Measurements from ENCODE around the gene ASTN1.

- no peak for TF ChIP-seq L3MBTL2 (conservative IDR thresholded peaks at IDR 0.05)
- TF ChIP-seq BHLHE40 (IDR thresholded peaks at IDR 0.05; ENCODE audit: borderline replicate concordance), result no peak
- TF ChIP-seq, protein P1, sequence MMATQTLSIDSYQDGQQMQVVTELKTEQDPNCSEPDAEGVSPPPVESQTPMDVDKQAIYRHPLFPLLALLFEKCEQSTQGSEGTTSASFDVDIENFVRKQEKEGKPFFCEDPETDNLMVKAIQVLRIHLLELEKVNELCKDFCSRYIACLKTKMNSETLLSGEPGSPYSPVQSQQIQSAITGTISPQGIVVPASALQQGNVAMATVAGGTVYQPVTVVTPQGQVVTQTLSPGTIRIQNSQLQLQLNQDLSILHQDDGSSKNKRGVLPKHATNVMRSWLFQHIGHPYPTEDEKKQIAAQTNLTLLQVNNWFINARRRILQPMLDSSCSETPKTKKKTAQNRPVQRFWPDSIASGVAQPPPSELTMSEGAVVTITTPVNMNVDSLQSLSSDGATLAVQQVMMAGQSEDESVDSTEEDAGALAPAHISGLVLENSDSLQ (IDR thresholded peaks at IDR 0.05), result no peak
- no peak for TF ChIP-seq FOXM1 (IDR thresholded peaks at IDR 0.05; ENCODE audit: borderline replicate concordance)
- no peak for TF ChIP-seq NFRKB (IDR thresholded peaks at IDR 0.05)
- no peak for TF ChIP-seq FOXK2 (IDR thresholded peaks at IDR 0.05)
- TF ChIP-seq SP1 (IDR thresholded peaks at IDR 0.05), result no peak
- no peak for TF ChIP-seq CTBP1 (IDR thresholded peaks at IDR 0.05; ENCODE audit: borderline replicate concordance)
- TF ChIP-seq FOXA1 (IDR thresholded peaks at IDR 0.05), result no peak
- TF ChIP-seq LEF1 (IDR thresholded peaks at IDR 0.05; ENCODE audit: borderline replicate concordance), result no peak
- TF ChIP-seq HDGF (IDR thresholded peaks at IDR 0.05; ENCODE audit: borderline replicate concordance), result no peak
Measured at GRCh38 chr1:177082855-177083693, 81.4 kb downstream of the ASTN1 start.

Measured in HEK293T (cell line).